Kidney (tissue), 14 donors: ENCODE results near the gene DNAJC21. TPM values are rescaled to one million over a fixed set of nuclear protein-coding genes. Genes with fewer than 3 reads are reported as not detected.
A peak's percentile ranks its signal among the peaks of the same experiment; 100 is the strongest.

Source experiments
- DNase-seq, 5 donors: peaks; one replicate each; pipeline ENCODE4 v3.0.0-alpha.2; 2013 to 2020
- FAIRE-seq: peaks from 2 replicates; lab custom pipeline; 2012; peaks lifted over from hg19 to GRCh38; lab: Jason Lieb, UNC
- H3K27ac ChIP-seq, 2 donors: one replicate each; pipeline ENCODE4 v1.7.0; 2013; ENCODE audit warnings: low read depth in 2 of 2, low read length in 2 of 2, inconsistent platforms in 1 of 2
- H3K27me3 ChIP-seq: one replicate; pipeline ENCODE4 v1.7.1; 2013; ENCODE audit warnings: low read length, inconsistent platforms; ENCODE audit not compliant: control insufficient read depth, insufficient read depth
- H3K36me3 ChIP-seq, 3 donors: one replicate each; pipeline versions ENCODE4 v1.7.0 to v1.7.1; 2013; ENCODE audit warnings: low read length in 3 of 3, control low read depth in 1 of 3, inconsistent platforms in 1 of 3; ENCODE audit not compliant: insufficient read depth in 3 of 3, control insufficient read depth in 2 of 3
- H3K4me1 ChIP-seq, 3 donors: one replicate each; pipeline versions ENCODE4 v1.7.0 to v1.7.1; 2013; ENCODE audit warnings: low read length in 3 of 3, inconsistent platforms in 1 of 3, low read depth in 1 of 3; ENCODE audit not compliant: control insufficient read depth in 2 of 3, insufficient read depth in 2 of 3
- H3K4me3 ChIP-seq, 3 donors: one replicate each; pipeline versions ENCODE4 v1.7.0 to v1.8.1; 2013; ENCODE audit warnings: low read length in 3 of 3, control low read depth in 1 of 3, inconsistent platforms in 1 of 3
- H3K9ac ChIP-seq, 3 donors: one replicate each; pipeline versions ENCODE4 v1.7.0 to v1.7.1; 2013; ENCODE audit warnings: low read length in 3 of 3, control low read depth in 1 of 3, inconsistent platforms in 1 of 3
- H3K9me3 ChIP-seq, 3 donors: one replicate each; pipeline versions ENCODE4 v1.7.0 to v1.7.1; 2013; ENCODE audit warnings: low read length in 3 of 3, control low read depth in 1 of 3, inconsistent platforms in 1 of 3; ENCODE audit not compliant: control insufficient read depth in 2 of 3, insufficient read depth in 1 of 3
- CTCF ChIP-seq: IDR thresholded peaks from 3 replicates; pipeline ENCODE4 v1.5.1; 2012; ENCODE audit warnings: mild to moderate bottlenecking, moderate library complexity, borderline replicate concordance; ENCODE audit not compliant: insufficient read depth; ENCODE audit errors: extremely low read depth
- intact Hi-C: fragments of 100-400 bp; cut with DNase I; formaldehyde crosslinking; loops from one replicate; pipeline ENCODE4 v1.11.1; 2022
- polyA plus RNA-seq: library from polyadenylated mRNA; stranded (reverse); fragments of 350-450 nt; fragmentation: Illumina TruSeq; extraction: RNeasy Lipid Tissue Mini Kit (QIAGEN cat#74804); gene quantifications from one replicate; pipeline ENCODE4 v1.2.3, GENCODE V29; 2014; ENCODE audit warnings: low read depth, low replicate concordance; ENCODE audit not compliant: insufficient read depth
- total RNA-seq: library from RNA; stranded (reverse); fragmentation: NEBNext Ultra II Directional; extraction: Animal tissue kit (Norgen Biotek cat#: 25700); gene quantifications from one replicate; pipeline ENCODE4 v1.2.1, GENCODE V29; 2021
- donor health status: control.
- donor health status: control.
- donor health status: control.
- donor health status: control.
- donor health status: control.
- donor health status: DM: yes; HTN: yes; CAD: no.
- donor health status: Normal renal cell carcinoma (clear cell type).

Gene DNAJC21
- total and polyA plus RNA-seq, 2 donors from 2014 or later: 24.5 to 45.0 TPM

GRCh38 chr5:34957857-34958690 is 28.7 kb downstream of the DNAJC21 start:
- DNase-seq: peak in 3 of 5 donors; percentile 32 to 56 (median 51)
- intact Hi-C loops: no loop called here
- Histone ChIP-seq H3K9ac (no peak overlapping the region), H3K27me3 (no peaks in the 10 kb centered on the region), H3K36me3 (peaks cover 2 to 4% (median 4%) of the 10 kb centered on the region in 3 donors), H3K27ac (peak overlapping the region in 1 of 2 donors; percentile 23), H3K4me3 (no peak overlapping the region), H3K4me1 (peaks cover 0 to 2% (median 0%) of the 10 kb centered on the region in 3 donors), H3K9me3 (no peaks in the 10 kb centered on the region)
- peak; percentile 33 for FAIRE-seq
- TF ChIP-seq CTCF: peak; percentile 48

- Histone ChIP-seq H3K9ac (no peak overlapping the region), H3K36me3 (peaks cover 2 to 4% (median 4%) of the 10 kb centered on the region in 3 donors), H3K4me1 (peaks cover 0 to 2% (median 0%) of the 10 kb centered on the region in 3 donors), H3K27ac (no peak overlapping the region), H3K27me3 (no peaks in the 10 kb centered on the region), H3K4me3 (no peak overlapping the region), H3K9me3 (no peaks in the 10 kb centered on the region)
- FAIRE-seq (no peak), DNase-seq (no peak)
- intact Hi-C loops: no loop called here
- no peak for TF ChIP-seq CTCF
These were observed 30.0 kb downstream of the DNAJC21 start for GRCh38 chr5:34959323-34959722.

- intact Hi-C loops: no loop called here
- DNase-seq: no peak
- Histone ChIP-seq H3K4me1 (no peaks in the 10 kb centered on the region), H3K36me3 (no peaks in the 10 kb centered on the region), H3K27ac (no peak overlapping the region), H3K9me3 (peaks cover 0 to 4% (median 2%) of the 10 kb centered on the region in 3 donors), H3K4me3 (no peak overlapping the region), H3K9ac (no peak overlapping the region), H3K27me3 (no peaks in the 10 kb centered on the region)
- no peak for TF ChIP-seq CTCF
- FAIRE-seq: no peak
These were observed 38.2 kb downstream of the DNAJC21 start for GRCh38 chr5:34967540-34967939.
